Thoracic aorta (tissue), 2 donors: ENCODE measurements around the gene MAP2. TPM values are rescaled to one million over a fixed set of nuclear protein-coding genes. Genes with fewer than 3 reads are reported as not detected.
"Not testable (repeated sequence)": the region's sequence is repeated elsewhere in the genome, so short reads cannot be mapped to it uniquely, and the experiment has no call there.

ENCODE experiments used
- ATAC-seq: fragments of 150-250 bp; one replicate; pipeline ENCODE4 v1.8.0; 2017; ENCODE audit warnings: low read depth; ENCODE audit not compliant: insufficient number of reproducible peaks, low FRiP score
- DNase-seq: peaks from one replicate; pipeline ENCODE4 v3.0.0-alpha.2; 2020; ENCODE audit warnings: low spot score
- H3K27ac ChIP-seq, 2 donors: fragments of 200-600 bp; sonication (generic); 1 replicate in 1 of 2; 2 replicates in 1 of 2; pipeline ENCODE4 v1.5.1; 2016; ENCODE audit warnings: mild to moderate bottlenecking in 2 of 2, moderate library complexity in 2 of 2
- H3K27me3 ChIP-seq: fragments of 200-600 bp; sonication (generic); replicated peaks from 2 replicates; pipeline ENCODE4 v1.6.0; 2016; ENCODE audit warnings: mild to moderate bottlenecking; ENCODE audit not compliant: insufficient read depth
- H3K36me3 ChIP-seq: fragments of 200-600 bp; sonication (generic); one replicate; pipeline ENCODE4 v1.5.1; 2016
- H3K4me1 ChIP-seq, 2 donors: fragments of 200-600 bp; sonication (generic); 1 replicate in 1 of 2; 2 replicates in 1 of 2; pipeline versions ENCODE4 v1.5.1 to v1.6.0; 2016; ENCODE audit warnings: low read depth in 2 of 2, mild to moderate bottlenecking in 1 of 2; ENCODE audit not compliant: control insufficient read depth in 1 of 2
- H3K4me3 ChIP-seq: fragments of 200-600 bp; sonication (generic); 2 replicates; pipeline ENCODE4 v1.5.1; 2016; ENCODE audit warnings: mild to moderate bottlenecking
- H3K9me3 ChIP-seq: fragments of 200-600 bp; sonication (generic); 2 replicates; pipeline ENCODE4 v1.5.1; 2016
- CTCF ChIP-seq: fragments of 200-600 bp; sonication (generic); IDR thresholded peaks from one replicate; pipeline ENCODE4 v1.5.1; 2019; ENCODE audit warnings: antibody characterized with exemption
- total RNA-seq, 2 donors: library from RNA; depleted of rRNA; stranded (reverse); fragments of >200 nt; gene quantifications; one replicate each; pipeline versions ENCODE4 v1.1.0 to v1.2.3, GENCODE V29; 2016

Gene MAP2
- total RNA-seq, 2 donors from 2014 or later, result 51.6 to 68.8 TPM

GRCh38 chr2:209592106-209592505, 168.3 kb downstream of the MAP2 start:
- no peak for TF ChIP-seq CTCF
- Histone ChIP-seq H3K4me3 (no peak overlapping the region), H3K9me3 (no peaks in the 10 kb centered on the region), H3K27me3 (no peaks in the 10 kb centered on the region), H3K27ac (no peak overlapping the region), H3K36me3 (no peaks in the 10 kb centered on the region), H3K4me1 (no peaks in the 10 kb centered on the region)
- DNase-seq, result no peak
- no peak for ATAC-seq

DNA sequence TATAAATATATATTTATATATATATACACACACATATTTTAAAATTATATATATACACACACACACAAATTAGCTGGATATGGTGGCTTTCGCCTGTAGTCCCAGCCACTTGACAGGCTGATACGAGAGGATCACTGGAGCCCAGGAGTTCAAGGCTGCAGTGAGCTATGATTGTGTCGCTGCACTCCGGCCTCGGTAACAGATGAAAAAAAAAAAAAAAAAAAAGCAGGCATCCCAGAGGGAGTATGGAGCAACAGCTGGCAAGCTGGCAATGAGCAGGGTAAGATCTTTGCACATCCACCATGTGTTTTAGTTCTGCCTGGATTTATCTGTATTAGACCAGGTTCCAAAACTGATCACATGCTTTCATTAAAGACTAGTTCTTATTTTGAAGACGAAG, 170.1 kb downstream of the MAP2 start:
- H3K36me3 ChIP-seq, result no peaks in the 10 kb centered on the region
- H3K4me1 ChIP-seq, result no peaks in the 10 kb centered on the region
- H3K9me3 ChIP-seq, result no peaks in the 10 kb centered on the region
- no peak overlapping the region for H3K27ac ChIP-seq
- H3K27me3 ChIP-seq, result no peaks in the 10 kb centered on the region
- DNase-seq (no peak), ATAC-seq (no peak)
- TF ChIP-seq CTCF, result no peak
- no peak overlapping the region for H3K4me3 ChIP-seq

DNA sequence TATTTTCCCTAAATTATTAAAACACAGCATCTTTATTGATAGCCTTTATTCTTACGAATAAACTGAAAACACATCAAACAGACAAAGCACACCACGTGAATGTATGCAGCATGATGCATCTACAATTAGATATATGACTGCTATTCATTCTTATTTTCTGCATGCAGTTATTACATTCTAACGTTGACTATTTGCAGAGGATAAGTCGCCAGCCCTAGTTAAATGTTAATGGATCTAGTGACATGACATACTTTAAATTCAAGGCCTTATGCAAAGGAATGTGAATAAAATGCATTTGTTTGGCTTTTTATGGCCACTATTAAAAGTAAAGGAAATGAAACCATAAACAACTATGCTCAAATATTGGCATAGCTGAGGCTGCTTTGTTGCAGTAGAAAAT, 172.4 kb downstream of the MAP2 start:
- H3K4me1 ChIP-seq, result peaks cover 0 to under 1% of the 10 kb centered on the region in 2 donors
- H3K9me3 ChIP-seq, result no peaks in the 10 kb centered on the region
- H3K27me3 ChIP-seq, result no peaks in the 10 kb centered on the region
- ATAC-seq (no peak), DNase-seq (no peak)
- no peak for TF ChIP-seq CTCF
- no peak overlapping the region for H3K4me3 ChIP-seq
- H3K27ac ChIP-seq, result no peak overlapping the region
- H3K36me3 ChIP-seq, result no peaks in the 10 kb centered on the region

DNA sequence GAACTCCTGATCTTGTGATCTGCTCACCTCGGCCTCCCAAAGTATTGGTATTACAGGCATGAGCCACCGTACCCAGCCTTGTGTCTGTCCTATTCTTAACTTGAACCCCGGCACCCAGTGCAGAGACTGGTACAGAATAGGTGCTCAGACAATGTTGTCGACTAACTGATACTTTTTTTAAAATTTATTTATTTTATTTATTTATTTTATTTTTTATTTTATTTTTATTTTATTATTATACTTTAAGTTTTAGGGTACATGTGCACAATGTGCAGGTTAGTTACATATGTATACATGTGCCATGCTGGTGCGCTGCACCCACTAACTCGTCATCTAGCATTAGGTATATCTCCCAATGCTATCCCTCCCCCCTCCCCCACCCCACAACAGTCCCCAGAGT, 174.4 kb downstream of the MAP2 start:
- ATAC-seq, H3K9me3 ChIP-seq, H3K4me3 ChIP-seq, H3K27me3 ChIP-seq, H3K36me3 ChIP-seq, DNase-seq, H3K27ac ChIP-seq, H3K4me1 ChIP-seq: not testable (repeated sequence)

DNA sequence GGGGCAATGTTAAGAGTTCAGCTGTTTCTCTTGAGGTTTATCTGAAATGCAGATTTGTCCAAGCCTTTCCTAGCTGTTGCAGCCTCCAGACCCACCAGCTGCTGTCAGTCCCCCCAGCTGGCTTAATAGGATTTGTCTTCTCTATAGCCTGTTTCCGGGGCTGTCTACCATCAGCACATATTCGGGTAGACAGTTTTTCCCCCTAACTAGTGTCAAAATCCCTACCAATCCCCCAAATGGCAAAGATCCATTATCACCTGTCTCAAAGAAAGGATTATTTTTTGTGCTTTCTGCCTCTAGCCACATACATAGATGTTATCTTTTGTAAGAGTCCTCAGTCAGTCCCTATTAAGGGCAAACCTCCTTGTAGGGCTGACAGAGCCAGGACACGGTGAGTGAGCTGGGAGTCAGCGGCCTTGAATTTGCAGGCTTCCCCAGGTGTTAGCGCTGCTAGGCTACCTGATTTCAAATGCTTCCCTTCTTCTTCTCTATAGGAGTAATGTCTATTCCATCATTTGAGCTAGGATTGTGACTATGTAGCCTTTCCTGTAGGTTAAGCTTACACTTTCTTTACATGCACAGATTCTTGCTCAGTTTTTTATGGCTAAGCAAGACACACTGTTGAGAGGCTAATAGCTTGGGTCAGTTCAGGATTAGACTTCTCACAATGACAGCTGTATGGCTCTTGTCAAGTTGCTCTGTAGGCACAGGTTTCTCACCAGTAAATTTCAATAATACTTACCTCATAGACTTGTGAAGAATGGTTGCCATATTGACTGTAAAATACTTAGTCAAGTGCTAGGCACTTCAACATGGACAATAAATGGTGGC, 176.7 kb downstream of the MAP2 start:
- no peak for DNase-seq
- no peak for ATAC-seq
- no peaks in the 10 kb centered on the region for H3K27me3 ChIP-seq
- no peak overlapping the region for H3K27ac ChIP-seq
- H3K9me3 ChIP-seq, result no peaks in the 10 kb centered on the region
- no peak for TF ChIP-seq CTCF
- no peak overlapping the region for H3K4me3 ChIP-seq
- no peaks in the 10 kb centered on the region for H3K36me3 ChIP-seq
- H3K4me1 ChIP-seq, result peaks cover 17 to 20% of the 10 kb centered on the region in 2 donors

GRCh38 chr2:209601497-209601896, 177.7 kb downstream of the MAP2 start:
- H3K27me3 ChIP-seq, result no peaks in the 10 kb centered on the region
- no peak for DNase-seq
- H3K4me3 ChIP-seq, result no peak overlapping the region
- H3K27ac ChIP-seq, result no peak overlapping the region
- no peak for ATAC-seq
- TF ChIP-seq CTCF, result no peak
- H3K36me3 ChIP-seq, result no peaks in the 10 kb centered on the region
- H3K4me1 ChIP-seq, result peaks cover 17 to 20% of the 10 kb centered on the region in 2 donors
- no peaks in the 10 kb centered on the region for H3K9me3 ChIP-seq
